GM12801 (cell line): ENCODE results near the gene SPDYC.

Source experiments
- CTCF ChIP-seq: IDR thresholded peaks from one replicate; pipeline ENCODE4 v1.5.1; 2011; ENCODE audit warnings: control low read depth; ENCODE audit not compliant: insufficient read length; ENCODE audit errors: extremely low read depth

The SPDYC gene

GRCh38 chr11:65218446-65218845 lies 48.4 kb downstream of the SPDYC start:
- TF ChIP-seq CTCF = no peak

- no peak for TF ChIP-seq CTCF
Measured at GRCh38 chr11:65219930-65220213, 49.8 kb downstream of the SPDYC start.

DNA sequence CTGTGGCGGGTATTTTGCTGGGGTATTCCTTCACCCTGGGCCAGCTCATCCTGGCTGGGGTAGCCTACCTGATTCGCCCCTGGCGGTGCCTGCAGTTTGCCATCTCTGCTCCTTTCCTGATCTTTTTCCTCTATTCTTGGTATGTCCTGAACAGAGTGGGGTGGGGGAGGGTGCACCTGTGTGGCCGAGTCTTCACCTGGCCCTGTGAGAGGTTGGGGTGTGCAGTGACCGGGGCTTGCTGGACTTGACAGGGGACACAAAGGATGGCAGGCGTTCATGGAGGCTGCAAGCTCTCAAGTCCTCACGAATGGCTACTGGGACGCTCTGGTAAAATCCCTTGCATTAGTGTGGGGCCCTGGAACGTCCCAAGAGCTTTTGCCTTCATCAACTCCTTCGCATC lies 51.0 kb downstream of the SPDYC start:
- TF ChIP-seq CTCF = no peak
